ENCODE measurements around the gene OSBP2.

The OSBP2 gene

GRCh38 chr22:30855266-30855665 is 160.6 kb downstream of the OSBP2 start:
- Histone ChIP-seq H3K36me3 (ENCODE audit: insufficient read depth, low read length) (no peaks in the 10 kb centered on the region), H3K9me2 (ENCODE audit: low read depth, low read length) (no peaks in the 10 kb centered on the region), H3F3A (ENCODE audit: insufficient read depth, low read length) (no peaks in the 10 kb centered on the region), H3K27ac (ENCODE audit: low read depth, low read length, poor library complexity, severe bottlenecking) (no peak overlapping the region), H3K27me3 (ENCODE audit: insufficient read depth, low read length) (no peaks in the 10 kb centered on the region), H4K20me1 (ENCODE audit: insufficient read depth, low read length) (no peaks in the 10 kb centered on the region), H3K4me1 (ENCODE audit: insufficient read depth, low read length, severe bottlenecking) (no peaks in the 10 kb centered on the region), H3K9me3 (ENCODE audit: low read length) (no peaks in the 10 kb centered on the region), H2AFZ (ENCODE audit: low read length) (no peak overlapping the region), H3K9ac (ENCODE audit: low read length) (no peak overlapping the region), H3K79me2 (ENCODE audit: insufficient read depth, low read length) (no peaks in the 10 kb centered on the region), H3K4me3 (ENCODE audit: low read depth, low read length, poor library complexity, severe bottlenecking) (no peak overlapping the region), H3K4me2 (ENCODE audit: low read length) (no peak overlapping the region)
- TF ChIP-seq, protein P1, sequence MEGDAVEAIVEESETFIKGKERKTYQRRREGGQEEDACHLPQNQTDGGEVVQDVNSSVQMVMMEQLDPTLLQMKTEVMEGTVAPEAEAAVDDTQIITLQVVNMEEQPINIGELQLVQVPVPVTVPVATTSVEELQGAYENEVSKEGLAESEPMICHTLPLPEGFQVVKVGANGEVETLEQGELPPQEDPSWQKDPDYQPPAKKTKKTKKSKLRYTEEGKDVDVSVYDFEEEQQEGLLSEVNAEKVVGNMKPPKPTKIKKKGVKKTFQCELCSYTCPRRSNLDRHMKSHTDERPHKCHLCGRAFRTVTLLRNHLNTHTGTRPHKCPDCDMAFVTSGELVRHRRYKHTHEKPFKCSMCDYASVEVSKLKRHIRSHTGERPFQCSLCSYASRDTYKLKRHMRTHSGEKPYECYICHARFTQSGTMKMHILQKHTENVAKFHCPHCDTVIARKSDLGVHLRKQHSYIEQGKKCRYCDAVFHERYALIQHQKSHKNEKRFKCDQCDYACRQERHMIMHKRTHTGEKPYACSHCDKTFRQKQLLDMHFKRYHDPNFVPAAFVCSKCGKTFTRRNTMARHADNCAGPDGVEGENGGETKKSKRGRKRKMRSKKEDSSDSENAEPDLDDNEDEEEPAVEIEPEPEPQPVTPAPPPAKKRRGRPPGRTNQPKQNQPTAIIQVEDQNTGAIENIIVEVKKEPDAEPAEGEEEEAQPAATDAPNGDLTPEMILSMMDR (IDR thresholded peaks at IDR 0.05; ENCODE audit: low read length): no peak
- TF ChIP-seq EZH2 (IDR thresholded peaks at IDR 0.05; ENCODE audit: borderline replicate concordance, low read length): no peak

DNA sequence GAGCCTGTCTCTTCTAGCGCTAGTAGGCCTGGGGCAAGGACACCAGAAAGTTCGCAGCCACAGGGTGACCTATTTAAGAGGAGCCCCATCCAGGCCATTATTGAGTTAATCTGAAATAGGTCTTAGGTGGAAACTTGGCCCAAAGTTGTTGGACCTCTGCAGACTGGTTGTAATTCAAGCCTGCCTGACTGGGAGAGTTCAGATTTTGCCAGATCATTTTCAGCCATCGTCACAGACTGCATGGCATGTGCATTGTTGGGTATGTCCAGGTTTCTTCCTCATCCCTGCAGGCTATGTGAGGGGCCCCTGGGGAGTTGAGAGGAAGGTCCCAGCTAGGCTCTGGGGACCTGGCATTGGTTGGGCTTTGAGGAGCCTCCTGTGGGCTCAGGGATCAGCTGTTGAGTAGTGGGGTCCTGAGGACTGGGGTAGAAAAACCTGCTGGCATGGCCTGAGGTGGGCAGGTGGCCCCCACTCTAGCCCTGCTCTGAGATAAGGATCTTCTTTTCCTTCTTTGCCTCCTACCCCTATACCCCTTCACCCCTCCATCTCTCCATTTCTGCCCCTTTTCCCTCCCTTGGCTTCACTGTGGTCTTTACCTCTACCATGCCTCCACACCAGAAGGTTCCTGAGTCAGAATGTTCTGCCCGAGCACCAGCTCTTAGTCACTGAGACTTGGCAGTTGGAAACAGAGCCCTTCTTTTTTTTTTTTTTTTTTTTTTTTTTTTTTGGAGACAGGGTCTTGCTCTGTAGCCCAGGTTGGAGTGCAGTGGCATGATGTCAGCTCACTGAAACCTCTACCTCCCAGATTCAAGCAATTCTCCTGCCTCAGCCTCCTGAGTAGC is 161.2 kb downstream of the OSBP2 start:
- H3F3A ChIP-seq (ENCODE audit: insufficient read depth, low read length): no peaks in the 10 kb centered on the region
- H3K9ac ChIP-seq (ENCODE audit: low read length): no peak overlapping the region
- no peak for TF ChIP-seq EZH2 (IDR thresholded peaks at IDR 0.05; ENCODE audit: borderline replicate concordance, low read length)
- TF ChIP-seq, protein P1 (IDR thresholded peaks at IDR 0.05; ENCODE audit: low read length): no peak
- no peak overlapping the region for H3K4me2 ChIP-seq (ENCODE audit: low read length)
- H3K9me3 ChIP-seq (ENCODE audit: low read length): no peaks in the 10 kb centered on the region
- H3K9me2 ChIP-seq (ENCODE audit: low read depth, low read length): no peaks in the 10 kb centered on the region
- H3K4me3 ChIP-seq (ENCODE audit: low read depth, low read length, poor library complexity, severe bottlenecking): no peak overlapping the region
- no peaks in the 10 kb centered on the region for H4K20me1 ChIP-seq (ENCODE audit: insufficient read depth, low read length)
- H2AFZ ChIP-seq (ENCODE audit: low read length): no peak overlapping the region
- H3K27me3 ChIP-seq (ENCODE audit: insufficient read depth, low read length): no peaks in the 10 kb centered on the region
- H3K79me2 ChIP-seq (ENCODE audit: insufficient read depth, low read length): no peaks in the 10 kb centered on the region
- no peak overlapping the region for H3K27ac ChIP-seq (ENCODE audit: low read depth, low read length, poor library complexity, severe bottlenecking)
- H3K36me3 ChIP-seq (ENCODE audit: insufficient read depth, low read length): no peaks in the 10 kb centered on the region
- no peaks in the 10 kb centered on the region for H3K4me1 ChIP-seq (ENCODE audit: insufficient read depth, low read length, severe bottlenecking)

DNA sequence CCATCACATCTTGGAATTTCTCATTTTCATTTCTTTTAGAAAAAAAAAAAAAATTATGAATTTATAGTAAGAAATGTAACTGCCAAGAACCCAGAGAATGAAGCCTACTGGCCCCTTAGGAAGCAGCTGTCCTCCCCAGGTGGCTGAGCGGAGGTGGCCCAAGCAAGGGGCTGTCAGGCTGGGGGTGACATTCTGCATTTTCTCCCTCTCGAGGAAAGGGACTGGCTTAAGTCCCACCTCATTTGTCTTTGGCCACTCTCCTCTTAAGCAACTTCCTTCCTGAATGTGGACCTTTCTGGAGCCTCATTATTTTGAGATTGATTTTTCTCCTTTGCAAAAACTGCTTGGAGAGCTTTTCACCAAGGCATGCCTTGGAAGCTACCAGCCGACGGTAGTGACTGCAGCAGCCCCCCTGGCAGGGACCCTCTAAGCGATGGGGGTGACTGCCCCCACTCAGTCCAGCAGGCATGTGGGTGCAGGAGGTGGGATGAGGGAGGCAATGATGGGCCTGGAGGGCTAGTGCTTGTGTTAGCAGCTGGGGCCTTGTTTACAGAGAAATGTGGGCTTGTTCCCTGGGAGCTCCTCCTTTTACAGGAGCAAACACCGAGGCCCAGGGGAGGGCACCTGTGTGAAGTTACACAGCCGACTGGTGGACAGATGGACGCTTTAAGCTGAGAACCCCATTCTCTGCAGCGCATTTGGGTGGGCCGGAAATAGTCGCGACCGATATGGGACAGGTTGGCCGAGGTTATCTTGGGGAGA is 162.2 kb downstream of the OSBP2 start:
- no peaks in the 10 kb centered on the region for H3K27me3 ChIP-seq (ENCODE audit: insufficient read depth, low read length)
- no peaks in the 10 kb centered on the region for H3K36me3 ChIP-seq (ENCODE audit: insufficient read depth, low read length)
- TF ChIP-seq EZH2 (IDR thresholded peaks at IDR 0.05; ENCODE audit: borderline replicate concordance, low read length): no peak
- TF ChIP-seq, protein P1 (IDR thresholded peaks at IDR 0.05; ENCODE audit: low read length): no peak
- H3K79me2 ChIP-seq (ENCODE audit: insufficient read depth, low read length): no peaks in the 10 kb centered on the region
- H3F3A ChIP-seq (ENCODE audit: insufficient read depth, low read length): no peaks in the 10 kb centered on the region
- no peak overlapping the region for H2AFZ ChIP-seq (ENCODE audit: low read length)
- H3K9me3 ChIP-seq (ENCODE audit: low read length): no peaks in the 10 kb centered on the region
- H3K4me1 ChIP-seq (ENCODE audit: insufficient read depth, low read length, severe bottlenecking): no peaks in the 10 kb centered on the region
- no peak overlapping the region for H3K4me2 ChIP-seq (ENCODE audit: low read length)
- no peak overlapping the region for H3K9ac ChIP-seq (ENCODE audit: low read length)
- no peaks in the 10 kb centered on the region for H3K9me2 ChIP-seq (ENCODE audit: low read depth, low read length)
- no peaks in the 10 kb centered on the region for H4K20me1 ChIP-seq (ENCODE audit: insufficient read depth, low read length)
- no peak overlapping the region for H3K27ac ChIP-seq (ENCODE audit: low read depth, low read length, poor library complexity, severe bottlenecking)
- H3K4me3 ChIP-seq (ENCODE audit: low read depth, low read length, poor library complexity, severe bottlenecking): no peak overlapping the region

Measured in OCI-LY1 (cell line).